Putamen (tissue), 1 donor: ENCODE results near the gene OR4D2.
"Not testable (repeated sequence)": the region's sequence is repeated elsewhere in the genome, so short reads cannot be mapped to it uniquely, and the experiment has no call there.

Experiments used
- DNase-seq: peaks from one replicate; pipeline ENCODE4 v3.0.0-alpha.2; 2016; ENCODE audit warnings: low spot score

The OR4D2 gene

DNA sequence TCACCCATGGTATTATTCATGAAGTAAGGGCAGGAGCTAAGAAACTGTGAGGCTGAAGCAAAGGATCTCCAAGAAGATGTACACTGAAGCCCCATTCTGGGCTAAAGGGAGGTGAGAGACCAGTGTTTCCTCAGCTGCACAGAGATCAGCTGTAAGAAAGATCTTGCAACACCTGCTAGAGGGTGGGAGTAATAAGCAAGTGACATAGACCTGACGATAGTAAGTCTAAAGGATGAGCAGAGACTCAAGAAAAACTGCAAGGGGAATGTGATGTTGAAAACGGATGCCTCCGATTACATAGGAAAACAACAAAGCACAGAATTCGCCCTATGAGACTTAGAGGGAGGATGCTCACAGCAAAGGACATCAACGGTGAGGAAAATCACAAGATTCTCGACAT is at the start of gene OR4D2:
OR4D2 (plus strand) TSS at position 301 of the 400 bp plus-strand sequence. CDS start 2,674 bp downstream, outside the sequence.
- DNase-seq: no peak

DNA sequence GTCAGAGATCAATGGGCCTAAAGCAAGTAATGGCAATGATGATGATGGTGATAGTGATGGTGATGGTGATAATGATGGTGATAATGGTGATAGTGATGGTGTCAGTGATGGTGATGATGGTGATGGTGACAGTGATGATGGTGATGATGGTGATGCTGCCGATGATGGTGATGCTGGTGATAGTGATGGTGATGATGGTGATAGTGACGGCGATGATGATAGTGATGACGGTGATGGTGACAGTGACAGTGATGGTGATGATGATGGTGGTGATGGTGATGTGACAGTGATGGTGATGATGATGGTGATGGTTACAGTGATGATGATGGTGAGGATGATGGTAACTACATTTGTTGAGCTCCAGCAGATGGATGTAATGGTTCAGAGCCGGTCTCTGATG is 49.4 kb upstream of the OR4D2 start:
- no peak for DNase-seq

DNA sequence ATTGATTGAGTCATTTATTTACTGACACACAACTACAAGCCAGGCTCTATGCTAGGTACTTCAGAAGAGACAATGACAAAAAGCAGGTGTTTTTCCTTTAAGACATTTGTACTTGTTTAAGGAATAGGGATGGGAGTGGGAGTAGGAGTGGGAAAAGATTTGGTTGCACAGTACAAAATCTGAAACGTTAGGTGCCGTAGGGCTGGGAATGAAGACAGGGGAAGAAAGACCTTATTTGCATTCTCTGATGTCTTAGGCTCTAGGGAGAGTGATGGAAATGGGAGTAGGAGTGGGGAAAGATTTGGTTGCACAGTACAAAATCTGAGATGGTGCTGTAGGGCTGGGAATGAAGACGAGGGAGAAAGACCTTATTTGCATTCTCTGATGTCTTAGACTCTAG is 47.3 kb upstream of the OR4D2 start:
- DNase-seq: peak; percentile 52

DNA sequence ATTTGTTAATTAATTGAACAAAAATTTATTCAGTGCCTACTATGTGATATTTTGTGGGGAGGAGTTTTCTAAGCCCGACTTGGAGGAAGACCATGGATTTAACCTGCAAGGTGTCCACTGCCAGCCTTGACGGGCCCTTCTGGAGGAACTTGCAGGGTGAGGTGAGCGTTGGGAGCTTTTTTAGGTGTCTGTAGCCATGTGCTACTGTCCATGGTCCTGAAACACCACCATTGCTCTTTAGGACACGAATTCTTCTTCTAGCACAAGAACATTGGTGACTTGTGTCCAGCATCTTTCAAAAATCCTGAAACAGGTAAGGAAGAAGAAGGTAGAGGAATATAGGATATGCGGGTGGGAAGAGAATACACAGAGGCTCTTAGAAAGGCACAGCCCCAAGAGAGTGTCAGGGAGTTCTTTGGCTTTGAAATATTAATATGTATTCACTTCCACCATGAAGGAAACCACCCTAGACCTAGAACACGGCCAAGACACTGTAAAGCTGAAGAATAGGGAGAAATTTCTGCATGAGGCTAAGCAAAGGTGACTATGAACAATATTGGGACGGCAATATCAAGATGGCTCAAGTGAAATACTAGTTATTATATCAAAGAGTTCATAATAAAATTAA is 46.5 kb upstream of the OR4D2 start:
- DNase-seq: no peak

DNA sequence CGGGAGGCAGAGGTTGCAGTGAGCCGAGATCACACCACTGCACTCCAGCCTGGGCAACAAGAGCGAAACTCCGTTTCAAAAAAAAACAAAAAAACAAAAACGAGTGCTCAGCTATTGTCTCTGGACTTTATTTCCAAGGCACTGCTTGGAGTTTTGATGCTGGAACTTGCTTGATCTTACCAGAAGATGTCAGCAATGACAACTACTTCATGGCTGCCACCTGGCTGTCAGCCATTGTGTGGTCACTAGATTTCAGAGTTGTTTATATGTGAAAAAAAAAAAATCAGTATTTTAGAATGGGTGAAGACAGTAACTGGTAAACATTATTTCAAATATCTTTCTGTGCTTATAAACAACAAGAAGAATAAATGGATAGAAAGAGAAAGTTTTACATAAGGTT is 44.9 kb upstream of the OR4D2 start:
- peak; percentile 16 for DNase-seq

DNA sequence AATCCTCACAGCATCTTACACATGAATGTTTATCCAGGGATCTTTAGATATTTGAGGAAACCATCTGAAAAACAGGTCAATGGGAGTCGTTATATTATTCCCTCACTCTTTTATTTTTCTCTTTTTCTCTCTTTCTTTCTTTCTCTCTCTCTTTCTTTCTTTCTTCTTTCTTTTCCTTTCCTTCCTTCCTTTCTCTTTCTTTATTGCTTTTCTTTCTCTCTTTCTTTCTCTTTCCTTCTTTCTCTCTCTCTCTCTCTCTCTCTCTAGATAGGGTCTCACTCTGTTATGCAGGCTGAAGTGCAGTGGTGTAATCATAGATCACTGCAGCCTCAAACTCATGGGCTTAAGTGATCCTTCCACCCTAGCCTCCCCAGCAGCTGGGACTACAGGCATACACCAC is 38.9 kb upstream of the OR4D2 start:
- DNase-seq: no peak

DNA sequence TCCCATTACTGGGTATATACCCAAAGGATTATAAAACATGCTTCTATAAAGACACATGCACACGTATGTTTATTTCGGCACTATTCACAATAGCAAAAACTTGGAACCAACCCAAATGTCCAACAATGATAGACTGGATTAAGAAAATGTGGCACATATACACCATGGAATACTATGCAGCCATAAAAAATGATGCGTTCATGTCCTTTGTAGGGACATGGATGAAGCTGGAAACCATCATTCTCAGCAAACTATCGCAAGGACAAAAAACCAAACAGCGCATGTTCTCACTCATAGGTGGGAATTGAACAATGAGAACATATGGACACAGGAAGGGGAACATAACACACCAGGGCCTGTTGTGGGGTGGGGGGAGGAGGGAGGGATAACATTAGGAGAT is 34.1 kb upstream of the OR4D2 start:
- DNase-seq: not testable (repeated sequence)

DNA sequence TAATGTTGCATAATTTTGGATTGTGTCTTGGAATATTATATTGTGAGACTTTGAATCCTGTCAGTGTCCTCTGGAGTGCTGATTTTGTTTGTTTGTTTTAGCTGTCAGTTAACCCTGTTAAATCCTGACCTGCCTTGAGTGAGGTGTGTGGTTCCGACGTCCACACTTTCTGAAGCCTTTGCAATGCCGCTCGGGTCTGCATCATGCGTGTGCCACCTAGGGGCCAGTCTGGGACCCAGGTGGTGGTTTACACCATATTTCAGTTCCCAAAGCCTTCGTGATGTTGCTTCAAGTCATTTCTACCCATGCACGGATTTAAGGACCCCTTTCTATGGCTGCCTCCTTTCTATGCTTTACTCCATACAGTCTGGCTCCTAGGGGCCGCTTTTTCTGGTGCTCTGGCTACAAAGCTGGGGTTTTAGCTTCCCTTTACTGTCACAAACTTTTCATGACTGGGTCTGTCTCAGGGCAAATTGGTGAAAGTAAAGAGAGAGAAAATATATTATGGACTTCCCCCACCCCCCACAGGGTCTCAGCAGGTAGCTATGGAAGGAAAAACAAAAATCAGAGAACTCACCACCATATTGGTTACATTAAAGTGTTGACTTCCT is 30.0 kb upstream of the OR4D2 start:
- no peak for DNase-seq

DNA sequence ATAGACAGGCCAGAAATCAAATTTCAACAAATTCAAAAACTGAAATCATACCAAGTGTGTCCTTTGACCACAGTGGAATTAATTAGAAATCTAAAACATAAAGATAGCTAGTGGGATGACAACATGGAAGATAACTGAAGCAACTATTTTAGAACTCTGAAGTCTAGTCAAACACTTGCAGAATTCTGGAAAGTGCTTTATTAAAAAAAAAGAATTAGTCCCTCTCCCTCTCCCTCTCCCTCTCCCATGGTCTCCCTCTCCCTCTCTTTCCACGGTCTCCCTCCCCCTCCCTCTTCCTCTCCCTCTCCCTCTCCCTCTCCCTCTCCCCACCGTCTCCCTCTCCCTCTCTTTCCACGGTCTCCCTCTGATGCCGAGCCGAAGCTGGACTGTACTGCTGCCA is 25.3 kb upstream of the OR4D2 start:
- no peak for DNase-seq

DNA sequence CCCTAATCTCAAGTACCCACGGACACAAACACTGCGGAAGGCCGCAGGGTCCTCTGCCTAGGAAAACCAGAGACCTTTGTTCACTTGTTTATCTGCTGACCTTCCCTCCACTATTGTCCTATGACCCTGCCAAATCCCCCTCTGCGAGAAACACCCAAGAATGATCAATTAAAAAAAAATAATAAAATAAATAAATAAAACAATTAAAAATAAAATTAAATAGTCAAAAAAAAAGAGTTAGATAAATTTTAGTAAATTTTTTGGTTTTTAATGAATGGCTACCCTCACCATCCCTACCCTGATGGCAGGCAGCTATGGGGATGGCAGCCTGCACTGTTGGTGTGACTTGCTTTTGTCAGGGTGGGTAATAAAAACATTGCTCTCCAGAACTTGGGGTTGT is 23.4 kb upstream of the OR4D2 start:
- not testable (repeated sequence) for DNase-seq

DNA sequence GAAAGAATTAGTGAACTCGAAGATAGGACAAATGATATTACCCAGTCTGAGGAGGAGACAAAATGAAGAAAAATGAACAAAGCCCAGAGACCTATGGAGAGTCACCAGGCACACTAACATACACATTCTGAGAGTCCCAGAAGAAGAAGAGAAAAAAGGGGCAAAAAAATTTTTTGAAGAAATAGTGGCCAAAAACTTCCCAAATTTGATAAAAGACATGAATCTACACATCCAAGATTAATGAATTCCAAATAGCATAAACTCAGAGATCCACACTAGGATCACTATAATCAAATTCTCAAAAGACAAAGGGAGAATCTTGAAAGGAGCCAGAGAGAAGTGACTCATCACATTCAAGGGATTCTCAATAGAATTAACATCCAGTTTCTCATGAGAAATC is 22.0 kb upstream of the OR4D2 start:
- no peak for DNase-seq

DNA sequence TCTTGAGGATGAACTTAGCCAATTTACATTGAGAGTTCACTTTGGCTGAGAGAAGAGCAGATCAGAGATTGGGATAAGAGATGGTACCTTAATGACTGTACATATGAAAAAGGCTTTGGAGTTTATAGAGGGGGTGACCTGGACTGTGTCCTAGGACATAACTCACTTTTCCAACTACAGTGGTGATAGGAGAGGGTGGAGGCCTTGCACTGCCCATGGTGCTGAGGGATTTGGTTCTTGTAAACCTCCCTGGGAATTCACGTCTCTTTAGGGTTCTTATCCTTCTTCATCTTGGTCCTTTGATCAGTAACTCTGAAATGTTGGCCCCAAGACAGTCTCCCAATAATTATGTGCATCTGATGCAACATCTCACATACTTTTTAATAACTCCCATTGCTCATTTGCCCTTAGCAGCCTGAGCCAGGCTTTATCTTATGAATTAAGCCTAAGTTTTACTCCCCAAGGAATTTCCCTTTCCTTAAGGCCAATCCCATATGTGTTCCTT is 18.8 kb upstream of the OR4D2 start, which contains the start of gene OR4D1:
OR4D1 (plus strand) TSS at position 455 of the 505 bp plus-strand sequence. CDS start 6,770 bp downstream, outside the sequence.
- DNase-seq: no peak

DNA sequence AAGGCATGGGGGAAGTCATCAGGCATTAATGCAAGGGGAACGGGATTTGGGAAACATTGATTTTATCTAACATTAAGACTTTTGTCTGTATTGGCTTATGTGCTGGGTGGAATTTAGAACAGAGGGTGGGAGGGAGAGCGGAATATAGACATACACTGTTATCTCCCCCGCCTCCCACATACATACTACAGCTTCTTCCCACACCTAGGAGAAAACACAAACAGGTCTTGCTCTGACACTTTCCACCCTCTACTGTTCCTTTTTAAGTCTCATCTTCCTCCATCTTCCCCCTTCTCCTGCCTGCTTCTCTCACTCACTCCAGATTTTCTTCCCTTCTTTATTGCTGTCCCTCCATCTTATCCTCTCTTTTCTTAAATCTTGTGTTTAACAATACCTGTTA is 18.2 kb upstream of the OR4D2 start:
- DNase-seq: no peak

DNA sequence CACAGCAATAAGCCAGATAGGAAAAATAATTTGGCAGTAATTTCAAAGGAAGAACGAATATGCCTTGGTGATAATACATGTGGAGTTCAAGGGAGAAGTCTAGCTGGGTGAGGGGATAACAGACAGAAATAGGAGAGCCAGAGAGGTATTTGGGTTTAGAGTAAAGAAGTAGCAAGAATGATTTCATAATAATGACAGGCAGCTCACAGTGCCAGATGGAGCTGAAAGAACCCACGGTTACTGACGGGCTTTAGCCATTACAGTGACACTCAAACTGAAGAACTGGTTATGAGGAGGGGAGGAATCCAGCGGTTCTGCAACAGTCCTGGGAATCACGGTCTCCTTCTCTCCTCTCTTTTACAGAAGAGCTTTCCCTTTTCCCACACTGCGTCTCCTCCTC is 16.4 kb upstream of the OR4D2 start:
- no peak for DNase-seq

DNA sequence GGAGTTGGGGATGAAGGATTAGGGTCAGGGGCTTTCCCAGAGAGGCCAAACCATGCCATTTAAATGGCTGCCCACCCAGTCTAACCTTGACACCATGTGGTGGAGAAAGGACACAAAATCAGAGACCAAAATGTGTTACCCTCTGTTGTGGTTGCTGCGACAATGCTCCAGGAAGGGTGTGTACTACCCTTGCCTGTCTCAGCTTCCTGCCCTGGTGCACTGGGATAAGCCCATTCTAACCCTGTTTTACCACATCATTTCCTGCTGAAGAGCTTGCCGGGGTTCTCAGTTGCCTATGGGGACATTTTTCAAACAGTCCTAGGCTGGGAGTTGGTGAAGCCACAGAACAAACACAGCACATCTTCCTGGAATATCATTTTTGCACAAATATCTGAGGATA is 13.7 kb upstream of the OR4D2 start:
- no peak for DNase-seq

DNA sequence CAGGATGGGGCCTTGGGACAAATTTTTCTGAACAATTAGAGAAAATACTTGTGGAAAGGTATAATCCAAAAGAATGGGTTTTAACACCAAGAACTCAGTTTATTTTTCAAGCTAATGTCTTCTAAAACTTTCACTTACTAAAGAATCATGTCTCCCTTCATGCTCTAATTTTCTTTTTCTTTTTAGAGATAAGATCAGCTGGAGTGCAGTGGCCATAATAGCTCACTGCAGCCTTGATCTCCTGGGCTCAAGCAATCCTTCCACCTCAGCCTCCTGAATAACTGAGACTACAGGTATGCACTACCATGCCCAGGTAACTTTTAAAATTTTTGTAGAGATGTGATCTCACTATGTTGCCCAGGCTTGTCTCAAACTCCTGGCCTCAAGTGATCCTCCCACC is 13.1 kb upstream of the OR4D2 start:
- DNase-seq: no peak

DNA sequence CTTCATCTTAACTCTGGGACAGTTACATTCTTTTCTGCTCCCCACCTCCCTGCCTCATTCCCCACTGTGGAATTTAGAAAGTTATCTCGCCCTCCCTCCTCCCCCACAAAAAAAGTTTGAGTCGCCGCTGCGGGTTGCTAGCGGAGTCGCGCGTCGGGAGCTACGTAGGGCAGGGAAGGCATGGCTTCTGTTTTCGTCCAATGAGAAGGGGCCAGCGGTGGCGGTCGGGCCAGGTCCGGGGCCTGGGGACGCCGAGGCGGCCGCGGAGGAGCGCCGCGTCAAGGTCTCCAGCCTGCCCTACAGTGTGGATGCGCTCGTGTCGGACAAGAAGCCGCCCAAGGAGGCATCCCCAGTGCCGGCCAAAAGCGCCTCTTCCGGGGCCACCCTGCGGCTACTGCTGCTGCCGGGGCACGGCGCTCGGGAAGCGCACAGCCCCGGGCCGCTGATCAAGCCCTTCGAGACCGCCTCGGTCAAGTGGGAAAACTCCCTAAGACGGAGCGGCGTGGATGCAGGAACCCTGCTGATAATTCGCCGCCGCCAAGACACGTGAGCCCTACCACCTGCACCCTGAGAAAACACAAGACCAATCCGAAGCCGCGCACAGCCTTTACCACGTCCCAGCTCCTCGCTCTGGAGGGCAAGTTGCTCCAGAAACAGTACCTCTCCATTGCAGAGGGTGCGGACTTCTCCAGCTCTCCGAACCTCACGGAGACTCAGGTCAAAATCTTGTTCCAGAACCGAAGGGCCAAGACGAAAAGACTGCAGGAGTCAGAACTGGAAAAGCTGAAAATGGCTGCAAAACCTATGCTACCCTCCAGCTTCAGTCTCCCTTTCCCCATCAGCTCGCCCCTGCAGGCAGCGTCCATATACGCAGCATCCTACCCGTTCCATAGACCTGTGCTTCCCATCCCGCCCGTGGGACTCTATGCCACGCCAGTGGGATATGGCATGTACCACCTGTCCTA is 9.7 kb upstream of the OR4D2 start:
- peak; percentile 43 for DNase-seq

DNA sequence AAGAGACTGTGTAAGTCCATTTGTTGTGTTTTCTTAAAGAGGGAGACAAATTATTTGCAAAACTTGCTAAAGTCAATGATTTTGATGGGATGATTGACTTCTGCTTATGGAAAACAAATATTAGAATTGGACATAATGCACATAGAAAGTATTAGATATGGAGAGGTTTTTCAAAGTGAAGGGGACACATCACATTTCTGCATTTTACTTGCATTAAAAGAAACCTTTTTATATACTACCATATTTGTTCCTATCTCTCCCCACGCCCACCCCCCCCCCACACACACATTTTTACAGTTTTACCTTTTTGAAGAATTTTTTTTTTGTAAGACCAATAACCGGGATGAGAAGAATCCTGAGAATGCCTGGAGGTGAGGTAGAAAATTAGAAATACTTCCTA is 8.6 kb upstream of the OR4D2 start:
- no peak for DNase-seq

DNA sequence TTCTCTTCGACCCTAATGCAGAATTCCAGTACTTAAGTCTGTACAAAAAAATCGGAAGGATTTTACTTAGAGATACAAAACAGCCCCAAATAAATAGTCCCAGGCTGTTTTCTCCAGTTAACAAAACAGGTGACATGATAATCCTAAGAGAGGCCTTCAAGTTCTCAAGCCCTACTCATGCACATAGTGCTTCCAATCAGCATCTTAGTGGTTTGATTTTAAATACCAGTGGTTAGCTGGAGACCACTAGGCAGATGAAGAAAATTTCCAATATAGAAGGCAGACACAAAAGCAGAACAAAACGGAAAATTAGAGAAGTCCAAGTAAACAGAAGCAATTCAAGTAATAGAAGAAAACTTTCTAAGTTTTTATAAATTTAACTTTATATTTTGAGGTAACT is 5.2 kb upstream of the OR4D2 start:
- no peak for DNase-seq

DNA sequence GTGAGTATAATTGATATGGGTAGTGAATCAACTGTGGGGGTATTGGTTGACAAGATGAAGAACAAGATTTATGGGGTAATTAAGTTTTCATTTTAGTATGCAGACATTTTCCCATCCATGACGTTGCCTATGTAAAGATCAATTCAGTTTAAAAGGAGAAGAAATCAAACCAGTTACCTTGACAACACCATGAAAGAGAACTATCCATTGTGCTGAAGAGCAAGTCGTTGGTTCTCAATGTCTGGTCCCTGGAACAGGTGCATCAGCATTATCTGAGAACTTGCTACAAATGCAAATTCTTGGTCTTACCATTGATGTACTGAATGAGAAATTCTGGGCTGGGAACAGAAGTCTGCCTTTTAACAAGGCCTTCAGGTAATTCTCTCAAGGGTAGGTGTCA is 801 bp upstream of the OR4D2 start:
- DNase-seq: no peak

DNA sequence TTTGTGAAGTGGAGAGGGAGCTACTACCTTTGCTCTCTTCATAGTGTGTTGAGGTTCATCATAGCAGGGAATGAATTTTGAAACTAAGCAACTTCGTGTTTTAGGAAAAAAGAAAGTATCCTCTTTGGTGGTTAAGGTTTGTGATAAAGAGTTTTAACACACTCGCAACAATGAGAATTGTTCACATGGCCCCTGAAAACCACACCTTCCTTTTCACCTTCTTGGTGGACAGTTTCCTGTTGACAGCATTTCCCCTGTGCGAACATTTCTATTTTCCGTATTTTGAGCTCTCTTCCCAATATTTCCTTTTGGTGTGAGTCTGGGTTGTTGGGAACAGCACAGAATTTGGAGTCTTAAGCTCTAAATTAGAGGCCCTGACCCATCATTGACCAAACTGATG is 3.8 kb downstream of the OR4D2 start:
- no peak for DNase-seq

DNA sequence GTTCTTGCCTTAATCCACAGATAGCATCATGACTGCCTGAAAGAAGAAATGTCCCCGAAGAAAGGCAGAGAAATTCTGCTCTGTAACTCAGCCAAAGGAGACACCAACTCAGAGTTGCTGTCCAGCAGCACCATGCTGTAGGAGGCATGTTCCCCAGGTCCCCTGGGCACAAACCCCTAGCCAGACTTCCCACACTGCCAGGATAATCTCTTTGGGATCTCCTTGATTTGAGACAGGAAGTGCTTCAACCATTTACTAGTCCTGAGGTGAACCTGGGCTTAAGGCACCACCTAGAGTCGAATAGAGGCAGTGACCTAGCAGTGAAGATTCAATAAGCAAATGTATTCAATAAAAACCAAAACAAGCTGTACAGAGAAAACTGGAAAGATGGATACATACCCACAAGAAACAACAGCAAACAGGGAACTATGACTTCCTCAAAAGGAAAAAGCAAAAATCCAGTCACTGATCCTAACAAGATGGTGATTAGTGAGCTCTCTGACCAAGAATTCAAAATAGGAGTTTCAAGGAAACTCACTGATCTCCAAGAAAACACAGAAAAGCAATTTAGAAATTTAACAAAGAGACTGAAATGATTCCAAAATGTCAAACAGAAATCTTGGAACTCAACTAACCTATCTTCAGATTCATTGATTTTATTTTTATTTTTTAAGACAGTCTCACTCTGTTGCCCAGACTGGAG is 5.7 kb downstream of the OR4D2 start:
- no peak for DNase-seq
